ENCODE results near the gene SERPINB6. TPM values are rescaled to one million over a fixed set of nuclear protein-coding genes. Genes with fewer than 3 reads are reported as not detected.
A peak's percentile ranks its signal among the peaks of the same experiment; 100 is the strongest.

The SERPINB6 gene
- total and polyA plus RNA-seq, 2 of the 4 experiments (the other 2 are of a cell fraction): 37.1 to 91.1 TPM

DNA sequence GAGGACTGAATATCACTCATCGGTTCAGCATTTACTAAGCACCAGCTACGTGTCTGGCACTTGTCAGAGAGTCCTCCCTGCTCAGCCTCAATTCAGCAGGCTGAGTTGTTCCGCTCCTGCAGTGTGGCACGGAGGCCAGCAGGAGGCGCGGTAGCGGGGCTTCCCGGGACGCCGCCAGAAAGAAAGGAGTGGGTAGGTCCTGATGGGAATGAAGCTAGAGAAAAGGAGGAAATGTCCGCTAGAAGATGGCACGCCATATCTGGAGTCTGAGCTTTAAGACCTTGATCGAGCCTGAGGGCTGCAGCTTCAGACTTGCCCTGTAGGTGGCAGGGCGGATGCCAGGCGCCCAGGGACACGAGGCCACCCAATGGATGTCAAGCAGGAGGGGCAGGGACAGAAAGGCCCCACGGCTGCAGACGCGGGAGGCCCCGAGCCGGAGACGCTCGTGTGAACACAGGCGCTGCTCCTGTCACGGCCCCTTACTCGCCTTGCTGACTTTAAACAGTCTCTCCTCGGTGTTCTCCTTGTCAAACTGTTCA is 18.7 kb downstream of the SERPINB6 start:
- Histone ChIP-seq H3K36me3 (ENCODE audit: control insufficient read depth, insufficient read depth, low read length) (peaks cover 39% of the 10 kb centered on the region), H4K8ac (ENCODE audit: low read depth in 2 of 2, low read length in 2 of 2) (peak overlapping the region; percentile 32 to 71; a peak in 2 of 4 replicates), H3K14ac (replicated peaks; ENCODE audit: low read depth, low read length) (0 out of 2 replicates have a peak overlapping the region, but pooled peaks have one; percentile 2), H4K91ac (ENCODE audit: insufficient read depth, low read depth, low read length) (peak overlapping the region; percentile 54; the same call in 1 of the 2 replicates), H3K4me1 (ENCODE audit: control insufficient read depth, insufficient read depth, low read length) (peaks cover 3% of the 10 kb centered on the region; the same call in 1 of the 2 replicates), H3K9me1 (ENCODE audit: insufficient read depth, low read length) (0 out of 2 replicates have a peak, but pooled peaks cover 2% of the 10 kb centered on the region), H3K23ac (ENCODE audit: low read depth, low read length) (no peak overlapping the region), H2BK20ac (ENCODE audit: low read depth, low read length) (no peak overlapping the region), H2AK5ac (ENCODE audit: low read depth, low read length) (0 out of 2 replicates have a peak overlapping the region, but pooled peaks have one; percentile 0), H3K4me3 (ENCODE audit: insufficient read depth, low read depth, low read length) (no peak overlapping the region), H3K27ac (ENCODE audit: insufficient read depth, low read length) (peak overlapping the region; percentile 25), H2AFZ (replicated peaks; ENCODE audit: low read length, poor library complexity) (peak overlapping the region; percentile 77), H3K56ac (ENCODE audit: extremely low read depth, insufficient read depth, low read length) (no peak overlapping the region), H3K9ac (ENCODE audit: low read depth, low read length) (no peak overlapping the region), H3K9me3 (ENCODE audit: control insufficient read depth, insufficient read depth, low read length) (no peaks in the 10 kb centered on the region), H2BK120ac (ENCODE audit: low read depth, low read length) (no peak overlapping the region; the same call in 1 of the 2 replicates), H4K5ac (ENCODE audit: low read depth, low read length) (no peak overlapping the region; the same call in 1 of the 2 replicates), H2AK9ac (replicated peaks; ENCODE audit: low read depth, low read length, poor library complexity) (peak overlapping the region; percentile 18), H2BK15ac (ENCODE audit: low read depth, low read length) (no peak overlapping the region), H3K4me2 (ENCODE audit: low read depth, low read length) (no peak overlapping the region), H3K4ac (ENCODE audit: low read depth, low read length) (peak overlapping the region; percentile 73), H2BK5ac (ENCODE audit: low read depth, low read length, poor library complexity, severe bottlenecking) (peak overlapping the region; percentile 48), H3K79me1 (ENCODE audit: low read depth in 1 of 2, low read length in 2 of 2) (peaks cover 23 to 52% of the 10 kb centered on the region in 2 experiments), H4K20me1 (ENCODE audit: insufficient read depth, low read length) (no peaks in the 10 kb centered on the region), H3K18ac (ENCODE audit: low read depth, low read length) (no peak overlapping the region), H3K27me3 (ENCODE audit: control insufficient read depth, insufficient read depth, low read length) (no peaks in the 10 kb centered on the region)
- dilution Hi-C loops (cut with HindIII; ENCODE audit: low sequenced_read_pairs, unreplicated experiment): no loop called here
- in situ Hi-C loops (cut with MboI; ENCODE audit: low sequenced_read_pairs): no loop called here
- ATAC-seq (ENCODE audit: low read depth) (peak; percentile 99), DNase-seq (peak; percentile 91)
- WGBS, 2 experiments (ENCODE audit: extremely low coverage in 2 of 2, insufficient read length in 1 of 2): 7% methylated on average over 5 of the region's 27 CpGs; no CpG with 5 or more reads in 1 of the 2 experiments
- intact Hi-C loops (cut with micrococcal nuclease): loop anchor here (1.0 to 2.0 kb wide), 4 partner anchors 18 to 161 kb away; partner anchors contain the start of gene SERPINB6
- no TSS peak for BruUV-seq (replicated peaks)
- ChIA-PET CTCF (interaction anchor here (0.5 to 1.8 kb wide), 27 partner anchors 9 to 1881 kb away, joined by 3 to 37 read pairs (median 4); partner anchors contain the start of gene SERPINB1), POLR2A (ENCODE audit: unreplicated experiment) (interaction anchor here (0.7 kb wide), 1 partner anchor 37 kb away, joined by 3 read pairs; no protein-coding TSS in a partner anchor)
- TF ChIP-seq NFE2L2 (IDR thresholded peaks at IDR 0.05; ENCODE audit: low read depth, low read length): no peak
- TF ChIP-seq RCOR1 (IDR thresholded peaks at IDR 0.05; ENCODE audit: insufficient replicate concordance, low read length): peak; percentile 20
- TF ChIP-seq MAZ (IDR thresholded peaks at IDR 0.05; ENCODE audit: borderline replicate concordance, low read depth, low read length): 0 out of 2 replicates have a peak, but pooled peaks have one; percentile 30
- TF ChIP-seq MXI1 (IDR thresholded peaks at IDR 0.05; ENCODE audit: borderline replicate concordance, low read depth, low read length): 0 out of 2 replicates have a peak, but pooled peaks have one; percentile 49
- TF ChIP-seq RAD21 (IDR thresholded peaks at IDR 0.05; ENCODE audit: low read length): peak; percentile 80
- no peak for TF ChIP-seq RFX5 (IDR thresholded peaks at IDR 0.05; ENCODE audit: low read depth, low read length)
- peak; percentile 95 for TF ChIP-seq SMC3 (IDR thresholded peaks at IDR 0.05; ENCODE audit: low read depth, low read length)
- TF ChIP-seq, protein P1, sequence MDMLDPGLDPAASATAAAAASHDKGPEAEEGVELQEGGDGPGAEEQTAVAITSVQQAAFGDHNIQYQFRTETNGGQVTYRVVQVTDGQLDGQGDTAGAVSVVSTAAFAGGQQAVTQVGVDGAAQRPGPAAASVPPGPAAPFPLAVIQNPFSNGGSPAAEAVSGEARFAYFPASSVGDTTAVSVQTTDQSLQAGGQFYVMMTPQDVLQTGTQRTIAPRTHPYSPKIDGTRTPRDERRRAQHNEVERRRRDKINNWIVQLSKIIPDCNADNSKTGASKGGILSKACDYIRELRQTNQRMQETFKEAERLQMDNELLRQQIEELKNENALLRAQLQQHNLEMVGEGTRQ (IDR thresholded peaks at IDR 0.05; ENCODE audit: low read depth, low read length): peak; percentile 28; the same call in 1 of the 2 replicates
- no peak for TF ChIP-seq CEBPB (IDR thresholded peaks at IDR 0.05; ENCODE audit: low read depth, low read length)
- TF ChIP-seq CHD1 (IDR thresholded peaks at IDR 0.05; ENCODE audit: low read depth, low read length): no peak
- TF ChIP-seq MAFK (IDR thresholded peaks at IDR 0.05; ENCODE audit: low read depth, low read length): 0 out of 2 replicates have a peak, but pooled peaks have one; percentile 12
- no peak for TF ChIP-seq FOS (IDR thresholded peaks at IDR 0.05; ENCODE audit: low read depth, low read length)
- TF ChIP-seq, protein P2, sequence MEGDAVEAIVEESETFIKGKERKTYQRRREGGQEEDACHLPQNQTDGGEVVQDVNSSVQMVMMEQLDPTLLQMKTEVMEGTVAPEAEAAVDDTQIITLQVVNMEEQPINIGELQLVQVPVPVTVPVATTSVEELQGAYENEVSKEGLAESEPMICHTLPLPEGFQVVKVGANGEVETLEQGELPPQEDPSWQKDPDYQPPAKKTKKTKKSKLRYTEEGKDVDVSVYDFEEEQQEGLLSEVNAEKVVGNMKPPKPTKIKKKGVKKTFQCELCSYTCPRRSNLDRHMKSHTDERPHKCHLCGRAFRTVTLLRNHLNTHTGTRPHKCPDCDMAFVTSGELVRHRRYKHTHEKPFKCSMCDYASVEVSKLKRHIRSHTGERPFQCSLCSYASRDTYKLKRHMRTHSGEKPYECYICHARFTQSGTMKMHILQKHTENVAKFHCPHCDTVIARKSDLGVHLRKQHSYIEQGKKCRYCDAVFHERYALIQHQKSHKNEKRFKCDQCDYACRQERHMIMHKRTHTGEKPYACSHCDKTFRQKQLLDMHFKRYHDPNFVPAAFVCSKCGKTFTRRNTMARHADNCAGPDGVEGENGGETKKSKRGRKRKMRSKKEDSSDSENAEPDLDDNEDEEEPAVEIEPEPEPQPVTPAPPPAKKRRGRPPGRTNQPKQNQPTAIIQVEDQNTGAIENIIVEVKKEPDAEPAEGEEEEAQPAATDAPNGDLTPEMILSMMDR (conservative IDR thresholded peaks at IDR 0.05; ENCODE audit: low read depth, low read length): peak; percentile 94
- no peak for TF ChIP-seq POLR2A (IDR thresholded peaks at IDR 0.05; ENCODE audit: low read depth, low read length)
- no peak for TF ChIP-seq BHLHE40 (IDR thresholded peaks at IDR 0.05; ENCODE audit: low read depth, low read length)
